Dedifferentiated amniotic fluid mesenchymal stem cell (primary cell): Measurements from ENCODE around the gene SMIM24.
"Not testable (repeated sequence)": the region's sequence is repeated elsewhere in the genome, so short reads cannot be mapped to it uniquely, and the experiment has no call there.

ENCODE experiments used
- DNase-seq: peaks from one replicate; pipeline ENCODE4 v3.0.0-alpha.2; 2016; ENCODE audit errors: extremely low spot score

SMIM24 gene

DNA sequence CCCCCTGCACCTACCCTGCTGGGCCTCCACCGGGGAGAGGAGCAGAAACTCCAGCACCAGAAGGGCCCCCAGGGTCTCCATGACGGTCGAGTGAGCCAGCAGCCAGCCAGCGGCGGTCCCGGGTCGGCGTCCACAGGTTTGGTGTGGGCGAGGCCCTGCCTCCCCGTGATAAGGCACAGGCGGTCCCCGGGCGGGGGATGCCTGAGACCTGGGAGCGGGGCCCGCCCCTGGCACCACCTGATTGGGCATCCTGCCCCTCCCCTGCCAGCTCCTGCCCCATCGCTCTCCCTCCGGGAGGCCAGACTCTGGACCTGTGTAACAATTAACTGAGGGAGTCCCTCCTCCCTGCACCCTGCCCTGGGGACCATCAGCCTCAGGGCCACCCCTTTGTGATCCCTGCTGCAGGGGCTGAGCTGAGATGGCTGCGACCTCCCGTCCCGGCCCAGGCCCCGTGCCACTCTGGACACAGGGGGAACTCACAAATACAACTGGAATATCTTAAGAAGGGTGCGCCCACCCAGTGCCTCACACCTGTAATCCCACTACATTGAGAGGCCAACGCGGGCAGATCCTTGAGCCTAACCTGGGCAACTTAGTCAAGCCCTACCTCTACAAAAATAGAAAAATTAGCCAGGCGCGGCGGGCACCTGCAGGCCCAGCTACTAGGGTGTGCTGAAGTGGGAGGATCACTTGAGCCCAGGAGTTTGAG, at the start of gene SMIM24:
Gene SMIM24, minus strand, starts transcription at position 143 of the 709 bp plus-strand sequence. Its CDS starts 62 bp downstream, at position 81.
- no peak for DNase-seq

DNA sequence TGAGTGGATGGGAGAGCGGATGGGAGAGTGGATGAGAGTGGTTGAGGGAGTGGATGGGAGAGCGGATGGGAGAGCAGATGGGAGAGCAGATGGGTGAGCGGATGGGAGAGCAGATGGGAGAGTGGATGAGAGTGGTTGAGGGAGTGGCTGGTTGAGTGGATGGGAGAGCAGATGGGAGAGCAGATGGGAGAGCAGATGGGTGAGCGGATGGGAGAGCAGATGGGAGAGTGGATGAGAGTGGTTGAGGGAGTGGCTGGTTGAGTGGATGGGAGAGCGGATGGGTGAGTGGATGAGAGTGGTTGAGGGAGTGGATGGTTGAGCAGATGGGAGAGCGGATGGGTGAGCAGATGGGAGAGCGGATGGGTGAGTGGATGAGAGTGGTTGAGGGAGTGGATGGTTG, 49.0 kb upstream of the SMIM24 start:
- not testable (repeated sequence) for DNase-seq

DNA sequence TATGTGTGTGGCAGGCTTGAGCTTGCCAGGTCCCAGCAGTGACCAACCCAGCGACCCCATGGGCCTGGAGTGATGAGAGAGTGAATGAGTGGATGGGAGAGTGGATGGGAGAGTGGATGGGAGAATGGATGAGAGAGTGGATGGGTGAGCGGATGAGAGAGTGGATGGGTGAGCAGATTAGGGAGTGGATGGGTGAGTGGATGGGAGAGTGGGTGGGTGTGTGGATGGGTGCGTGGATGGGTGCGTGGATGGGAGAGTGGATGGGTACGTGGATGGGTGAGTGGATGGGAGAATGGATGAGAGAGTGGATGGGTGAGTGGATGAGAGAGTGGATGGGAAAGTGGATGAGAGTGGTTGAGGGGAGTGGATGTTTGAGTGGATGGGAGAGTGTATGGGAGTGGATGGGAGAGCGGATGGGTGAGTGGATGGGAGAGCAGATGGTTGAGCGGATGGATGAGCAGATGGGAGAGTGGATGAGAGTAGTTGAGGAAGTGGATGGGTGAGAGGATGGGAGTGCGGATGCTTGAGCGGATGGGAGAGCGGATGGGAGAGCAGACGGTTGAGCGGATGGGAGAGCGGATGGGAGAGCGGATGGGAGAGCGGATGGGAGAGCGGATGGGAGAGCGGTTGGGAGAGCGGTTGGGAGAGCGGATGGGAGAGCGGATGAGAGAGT, 48.4 kb upstream of the SMIM24 start:
- DNase-seq = no peak

DNA sequence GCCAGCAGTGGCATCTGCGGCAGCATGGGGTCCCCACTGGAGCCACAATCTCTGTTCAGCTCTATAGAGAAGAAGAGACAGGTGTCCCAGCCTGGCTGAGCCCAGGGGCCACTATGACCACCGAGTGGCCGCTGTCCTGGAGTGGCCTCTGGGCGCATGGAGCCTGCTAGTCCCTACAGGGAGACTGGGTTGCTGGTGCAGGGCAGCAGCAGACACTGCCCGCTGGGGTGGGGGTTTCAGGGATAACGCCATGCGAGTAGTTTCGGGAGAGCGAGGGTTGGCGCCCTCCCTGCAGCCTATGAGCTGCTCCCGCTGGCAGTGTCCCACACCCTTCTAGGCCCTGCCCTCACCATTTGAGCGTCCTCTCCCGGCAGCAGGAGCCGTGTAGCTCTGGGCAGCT, 47.8 kb upstream of the SMIM24 start:
- no peak for DNase-seq

DNA sequence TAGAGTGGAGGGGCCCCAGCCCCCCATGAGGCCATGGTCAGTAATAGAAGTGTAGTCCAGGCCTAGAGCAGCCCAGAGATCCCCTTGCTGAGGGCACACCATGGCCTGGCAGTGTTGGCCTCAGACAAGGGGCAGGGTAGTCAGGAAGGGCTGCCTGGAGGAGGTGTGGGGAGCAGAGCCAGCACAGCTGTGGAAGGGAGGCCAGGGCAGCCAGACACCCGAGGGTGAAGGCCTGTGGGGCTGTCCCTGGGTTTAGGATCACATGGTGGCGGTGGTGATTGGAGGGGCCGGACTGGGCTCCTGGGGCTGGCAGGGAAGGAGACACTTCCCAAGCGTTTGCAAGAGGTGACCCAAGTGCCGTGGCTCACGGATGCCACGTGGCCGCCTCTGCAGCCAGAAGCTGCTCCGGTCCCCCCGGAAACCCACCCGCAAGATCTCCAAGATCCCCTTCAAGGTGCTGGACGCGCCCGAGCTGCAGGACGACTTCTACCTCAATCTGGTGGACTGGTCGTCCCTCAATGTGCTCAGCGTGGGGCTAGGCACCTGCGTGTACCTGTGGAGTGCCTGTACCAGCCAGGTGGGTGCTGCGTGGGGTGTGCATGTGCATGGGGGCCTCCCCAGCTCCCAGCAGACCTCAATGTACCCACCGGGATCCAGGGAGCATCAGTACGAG, 47.0 kb upstream of the SMIM24 start:
- DNase-seq = no peak

DNA sequence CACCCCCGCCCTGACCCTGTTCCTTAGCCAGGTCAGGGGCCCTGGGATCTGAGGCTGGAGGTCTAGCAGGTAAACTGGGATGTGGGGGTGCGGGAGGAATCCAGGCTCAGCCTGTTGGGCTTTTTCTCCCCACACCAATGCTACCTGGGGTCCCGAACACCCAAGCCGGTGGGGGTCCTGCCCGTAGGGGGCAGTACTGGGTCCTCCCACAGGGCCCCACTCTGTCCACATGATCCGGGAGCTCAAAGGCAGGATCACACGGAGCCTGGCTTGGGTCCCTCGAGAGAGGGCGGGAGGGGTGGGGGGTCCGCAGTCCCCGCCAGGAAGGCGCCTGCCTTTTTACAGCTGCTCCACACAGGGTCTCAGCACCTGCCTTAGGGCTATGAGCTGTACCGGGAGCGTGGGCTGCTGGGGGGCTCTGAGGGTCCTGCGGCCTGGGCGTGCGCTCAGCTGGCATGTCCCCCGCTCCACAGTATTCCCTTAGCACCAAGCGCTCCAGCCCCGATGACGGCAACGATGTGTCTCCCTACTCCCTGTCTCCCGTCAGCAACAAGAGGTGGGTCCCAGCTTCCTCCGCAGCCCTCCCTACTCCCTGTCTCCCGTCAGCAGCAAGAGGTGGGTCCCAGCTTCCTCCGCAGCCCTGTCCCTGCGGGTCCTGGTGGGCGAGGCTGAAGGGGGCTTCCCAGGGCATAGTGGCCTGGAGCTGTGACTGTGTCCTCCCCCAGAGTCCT, 46.3 kb upstream of the SMIM24 start:
- DNase-seq = no peak

DNA sequence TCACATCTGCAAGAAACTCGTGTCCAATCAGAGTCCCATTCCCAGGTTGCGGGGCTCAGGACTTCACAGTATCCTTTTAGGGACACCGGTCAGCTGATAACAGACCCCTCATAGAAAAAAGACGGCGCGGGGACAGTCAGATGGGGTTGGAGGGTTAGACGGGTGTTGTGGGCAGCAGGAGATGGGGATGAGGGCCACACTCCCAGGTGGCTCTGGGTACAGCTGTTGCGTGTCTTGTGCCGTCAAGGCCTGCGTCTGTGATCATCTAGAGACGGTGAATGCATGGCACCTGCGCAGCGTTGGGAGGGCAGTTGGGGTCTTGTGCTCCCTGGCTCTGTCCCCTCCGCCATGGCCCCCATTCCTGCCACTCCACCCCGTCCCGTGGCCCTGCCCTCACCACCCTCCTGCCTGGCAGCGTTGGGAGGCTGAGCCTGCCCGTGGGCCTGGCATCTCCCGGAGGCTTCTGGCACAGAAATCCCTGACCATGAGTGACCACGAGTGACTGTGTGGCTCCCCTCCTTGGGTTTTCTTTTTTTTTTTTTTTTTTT, 44.7 kb upstream of the SMIM24 start:
- no peak for DNase-seq

DNA sequence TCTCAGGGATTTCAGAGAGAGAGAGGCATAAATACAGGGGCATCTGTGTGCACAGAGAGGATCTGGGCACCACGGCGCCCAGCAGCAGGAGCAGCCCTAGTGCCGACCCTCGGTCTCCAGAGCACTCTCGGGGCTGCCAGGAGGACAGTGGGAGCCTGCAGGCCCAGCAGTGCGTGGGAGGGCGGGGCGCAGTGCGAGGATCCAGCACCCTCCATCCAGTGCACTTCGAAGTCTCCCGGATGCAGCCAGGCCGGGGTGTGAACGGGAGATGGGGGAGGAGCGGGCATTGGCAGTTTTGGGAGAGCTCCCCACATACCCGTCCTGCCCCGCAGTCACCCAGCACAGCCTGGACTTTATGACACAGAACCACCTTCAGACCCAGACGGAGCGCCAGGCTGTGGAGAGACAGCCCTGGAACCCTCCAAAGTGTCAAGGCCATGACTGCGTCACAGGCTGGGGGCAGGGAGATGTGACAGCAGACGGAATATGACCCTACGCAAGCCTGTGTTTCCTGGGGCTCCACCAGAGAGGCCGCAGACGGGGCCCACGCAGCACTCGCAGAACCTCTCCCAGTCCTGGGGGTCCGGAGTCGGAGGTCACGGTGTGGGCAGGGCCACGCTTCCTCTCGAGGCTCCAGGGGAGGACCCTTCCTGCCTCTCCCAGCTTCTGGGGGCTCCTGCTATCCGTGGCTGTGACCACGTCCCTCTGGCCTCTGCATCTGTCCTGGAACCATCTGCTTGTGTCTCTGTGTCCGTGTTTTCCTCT, 43.9 kb upstream of the SMIM24 start:
- no peak for DNase-seq

DNA sequence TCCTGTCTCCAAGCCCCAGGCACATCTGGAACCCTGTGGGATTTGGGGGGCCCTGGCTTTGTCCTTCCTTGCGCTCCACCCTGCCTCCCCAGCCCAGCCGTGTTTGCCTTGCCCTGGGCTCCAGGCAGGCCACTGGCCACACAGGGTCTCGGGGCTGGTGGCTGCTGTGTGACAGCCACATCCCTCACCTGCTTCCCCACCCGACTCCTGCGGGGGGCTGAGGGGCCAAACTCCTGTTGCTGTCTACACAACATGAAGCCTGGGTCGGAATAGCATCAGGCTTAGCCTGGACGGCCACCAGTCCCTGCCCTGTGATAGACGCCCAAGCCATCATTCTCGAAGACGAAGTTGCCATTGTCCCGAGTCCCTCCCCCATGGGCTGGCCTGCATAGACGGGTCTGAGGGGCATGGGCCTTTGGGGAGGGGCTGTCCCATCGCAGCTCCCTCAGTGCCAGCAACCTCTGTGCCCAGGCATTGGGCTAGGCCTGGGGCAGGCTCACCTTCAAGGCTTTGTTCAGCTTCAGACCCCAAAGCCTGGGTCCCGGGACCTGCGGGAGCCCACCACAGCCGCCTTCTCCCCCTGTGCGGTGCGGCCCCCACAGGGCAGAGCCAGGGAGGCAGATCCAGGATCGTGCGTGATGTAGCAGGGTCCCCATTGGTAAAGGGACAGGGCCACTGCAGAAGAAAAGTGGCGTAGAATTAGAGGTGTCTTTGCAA, 43.2 kb upstream of the SMIM24 start:
- DNase-seq = no peak

DNA sequence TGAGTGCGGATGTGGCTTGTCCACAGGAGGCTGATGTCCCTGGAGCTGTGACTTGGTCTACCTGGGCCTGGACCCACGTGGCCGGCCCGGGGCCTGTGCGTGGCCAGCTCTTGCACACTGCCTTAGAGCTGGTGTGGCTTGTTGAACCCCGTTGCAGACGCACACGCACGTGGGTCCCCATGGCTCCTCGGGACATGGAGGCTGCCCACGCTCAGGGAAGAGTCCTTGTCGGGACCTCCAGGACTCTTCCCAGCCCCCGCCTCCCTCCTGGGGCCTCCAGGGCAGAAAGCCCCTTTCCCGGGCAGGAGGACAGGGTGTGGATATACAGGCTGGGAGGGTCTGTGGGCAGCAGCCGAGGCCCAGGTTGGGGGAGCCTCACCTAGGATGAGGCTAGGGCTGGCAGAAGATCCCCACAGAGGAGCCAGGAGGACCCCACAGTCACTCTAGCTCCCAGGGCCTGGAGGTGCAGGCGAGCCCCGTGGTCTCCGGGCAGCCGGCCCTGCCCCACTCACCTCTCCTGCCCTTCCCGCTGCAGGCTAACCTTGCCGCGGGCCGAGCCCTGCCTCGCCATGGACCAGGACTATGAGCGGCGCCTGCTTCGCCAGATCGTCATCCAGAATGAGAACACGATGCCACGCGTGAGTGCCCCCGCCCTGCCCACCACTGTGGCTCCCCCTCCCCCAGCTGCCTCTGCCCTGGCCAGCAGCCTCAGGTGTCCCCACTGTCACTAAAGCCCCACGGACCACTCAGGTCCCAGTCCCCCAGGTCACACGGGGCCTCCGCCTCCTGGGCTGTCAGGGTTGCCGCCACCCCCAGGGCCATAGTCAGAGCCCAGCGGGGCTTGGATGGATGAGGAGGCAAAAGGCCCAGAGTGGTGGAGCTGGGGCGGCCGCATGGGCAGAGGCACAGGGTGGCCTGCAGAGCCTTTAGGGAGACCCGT, 42.4 kb upstream of the SMIM24 start:
- no peak for DNase-seq

DNA sequence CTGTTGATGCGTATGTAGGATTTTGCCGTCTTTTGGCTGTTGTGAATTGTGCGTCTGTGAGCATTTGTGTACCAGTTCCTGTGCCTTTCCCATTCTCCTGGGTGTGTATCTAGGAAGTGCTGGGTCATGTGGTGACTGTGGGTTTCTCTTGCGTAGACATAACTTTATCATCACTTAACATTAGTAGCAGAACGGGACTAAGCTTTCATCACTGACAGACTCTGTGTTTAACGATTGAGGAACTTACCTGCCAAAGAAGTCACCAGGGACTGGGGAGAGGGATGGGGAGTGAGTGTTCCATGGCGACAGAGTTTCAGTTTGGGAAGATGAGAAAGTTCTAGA, 40.8 kb upstream of the SMIM24 start:
- no peak for DNase-seq

DNA sequence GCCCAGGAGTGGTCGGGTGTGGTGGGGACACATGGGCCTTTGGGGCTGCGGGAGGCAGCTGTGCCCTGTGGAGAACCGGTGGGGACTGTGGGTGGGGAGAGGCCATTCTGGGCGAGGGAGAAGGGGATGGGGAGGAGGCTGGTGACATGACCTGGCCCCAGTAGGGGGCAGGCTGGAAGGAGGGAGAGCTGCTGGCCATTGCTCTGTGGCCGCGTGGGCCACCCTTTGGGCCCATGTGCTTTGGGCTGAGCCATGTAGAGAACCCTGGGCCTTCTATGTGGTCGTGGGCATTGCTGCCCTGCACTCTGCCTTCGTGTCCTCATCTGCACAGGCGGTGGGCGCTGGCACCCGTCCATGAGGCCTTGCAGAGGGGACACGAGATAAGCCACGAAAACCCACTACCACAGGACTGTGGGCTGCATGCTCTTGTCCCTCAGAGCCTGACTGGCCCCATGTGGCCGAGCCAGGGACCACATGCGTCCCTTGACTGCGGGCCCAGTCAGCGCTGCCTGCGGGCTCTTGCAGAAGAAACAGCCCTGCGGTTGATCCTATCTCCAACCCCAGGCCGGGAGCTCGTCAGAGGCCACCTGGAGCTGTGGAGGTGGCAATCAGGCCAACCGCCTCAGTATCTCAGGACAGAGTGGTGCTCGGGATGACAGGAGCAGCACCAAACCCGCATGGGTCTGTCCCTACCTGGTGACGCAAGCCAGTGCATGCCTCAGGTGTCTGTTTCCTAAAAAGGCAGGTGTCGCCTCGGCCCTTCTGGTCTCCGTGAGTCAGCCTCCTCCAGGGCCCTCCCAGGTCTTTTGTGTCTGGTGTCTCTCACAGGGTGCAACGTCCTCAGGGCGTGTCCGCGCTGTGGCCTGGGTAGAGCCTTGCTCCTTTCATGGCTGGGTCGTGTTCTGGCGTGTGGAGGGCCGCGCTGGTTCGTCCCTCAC, 40.1 kb upstream of the SMIM24 start:
- DNase-seq = no peak

DNA sequence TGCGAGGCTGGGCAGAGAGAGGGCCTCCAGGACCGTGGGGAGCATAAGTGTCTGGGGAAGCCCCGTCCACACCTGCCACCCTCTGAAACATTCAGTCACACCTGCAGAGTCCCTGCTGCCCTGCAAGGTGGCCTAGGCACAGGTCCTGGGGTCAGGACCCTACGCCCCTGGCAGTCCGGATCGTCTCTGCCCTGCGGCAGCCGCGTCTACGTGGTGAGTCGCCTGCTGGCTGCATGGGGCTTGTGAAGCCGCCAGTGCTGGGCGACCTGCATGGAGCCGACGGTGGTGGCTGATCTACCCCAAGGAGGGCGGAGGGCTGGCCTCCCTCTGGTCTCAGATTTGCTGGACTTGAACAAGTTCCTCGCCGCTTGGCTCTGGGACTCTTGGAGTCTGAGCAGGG, 38.8 kb upstream of the SMIM24 start:
- DNase-seq = no peak

DNA sequence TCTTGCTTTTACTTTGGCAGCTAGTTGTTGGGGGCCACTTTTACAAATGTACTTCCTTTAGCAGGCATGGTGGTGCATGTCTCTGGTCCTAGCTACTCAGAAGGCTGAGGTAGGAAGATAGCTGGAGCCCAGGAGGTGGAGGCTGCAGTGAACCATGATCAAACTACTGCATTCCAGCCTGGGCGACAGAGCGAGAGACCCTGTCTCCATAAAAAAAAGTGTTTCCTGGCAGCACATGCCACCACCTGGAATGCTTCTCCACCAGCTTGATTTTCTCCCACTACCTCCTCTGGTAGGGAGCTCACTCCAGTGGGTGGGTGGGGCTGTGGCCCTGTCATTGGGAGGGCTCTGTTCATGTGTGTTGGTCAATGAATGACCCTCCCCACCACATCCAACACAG, 38.3 kb upstream of the SMIM24 start:
- no peak for DNase-seq

DNA sequence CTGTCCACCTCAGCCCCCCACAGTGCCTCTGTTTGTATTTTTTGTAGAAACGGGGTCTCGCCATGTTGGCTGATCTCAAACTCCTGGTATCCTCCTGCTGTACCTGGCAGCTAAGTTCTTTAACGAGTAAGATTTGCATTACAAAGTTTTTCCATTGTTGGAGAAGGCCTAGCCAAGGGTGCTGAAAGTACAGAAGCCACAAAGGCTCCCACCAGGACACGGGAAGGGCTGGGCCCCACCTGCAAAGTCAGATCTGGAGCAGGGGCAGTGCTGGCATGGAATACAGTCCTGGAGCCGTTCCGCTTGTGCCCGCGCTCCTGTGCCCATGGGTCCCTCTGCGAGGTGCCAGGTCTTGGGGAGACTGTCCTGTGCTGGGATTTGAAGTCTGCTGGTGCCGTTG, 37.9 kb upstream of the SMIM24 start:
- DNase-seq = no peak

DNA sequence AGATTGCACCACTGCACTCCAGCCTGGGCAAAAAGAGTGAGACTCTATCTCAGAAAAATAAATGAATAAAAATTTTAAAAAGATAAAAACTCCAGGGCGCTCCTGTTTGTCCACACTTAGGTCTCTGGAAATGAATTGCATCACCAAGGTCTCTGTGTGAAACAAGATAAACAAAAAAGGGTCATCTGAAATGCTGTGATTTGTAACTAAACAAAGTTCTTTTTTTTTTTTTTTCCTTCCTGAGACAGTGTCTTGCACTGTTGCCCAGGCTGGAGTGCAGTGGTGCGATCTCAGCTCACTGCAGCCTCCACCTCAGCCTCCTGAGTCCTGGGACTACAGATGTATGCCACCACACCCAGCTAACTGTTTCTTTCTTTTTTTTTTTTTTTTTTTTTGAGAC, 37.3 kb upstream of the SMIM24 start:
- no peak for DNase-seq

DNA sequence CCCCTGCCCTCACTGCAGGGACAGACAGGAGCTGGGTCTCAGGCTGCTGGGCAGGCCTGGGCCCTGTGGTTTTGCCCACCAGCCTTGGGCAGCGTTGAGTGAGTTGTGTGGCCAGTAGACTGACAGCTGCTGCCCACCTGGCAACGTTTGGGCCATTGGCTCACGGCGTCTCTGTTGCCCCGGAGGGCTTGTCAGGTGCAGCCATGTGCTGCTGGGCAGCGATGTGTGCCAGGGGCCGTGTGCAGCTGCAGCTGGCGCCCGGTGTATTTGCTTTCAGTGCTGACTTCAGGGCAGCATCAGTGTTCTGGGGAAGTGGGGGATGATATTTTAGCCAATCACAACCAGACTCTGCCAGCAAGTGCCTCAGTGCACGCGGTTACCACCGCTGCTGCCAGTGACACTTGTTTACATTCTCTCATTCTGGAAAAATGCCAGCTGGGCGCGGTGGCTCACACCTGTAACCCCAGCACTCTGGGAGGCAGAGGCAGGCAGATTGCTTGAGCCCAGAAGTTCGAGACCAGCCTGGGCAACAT, 36.4 kb upstream of the SMIM24 start:
- no peak for DNase-seq

DNA sequence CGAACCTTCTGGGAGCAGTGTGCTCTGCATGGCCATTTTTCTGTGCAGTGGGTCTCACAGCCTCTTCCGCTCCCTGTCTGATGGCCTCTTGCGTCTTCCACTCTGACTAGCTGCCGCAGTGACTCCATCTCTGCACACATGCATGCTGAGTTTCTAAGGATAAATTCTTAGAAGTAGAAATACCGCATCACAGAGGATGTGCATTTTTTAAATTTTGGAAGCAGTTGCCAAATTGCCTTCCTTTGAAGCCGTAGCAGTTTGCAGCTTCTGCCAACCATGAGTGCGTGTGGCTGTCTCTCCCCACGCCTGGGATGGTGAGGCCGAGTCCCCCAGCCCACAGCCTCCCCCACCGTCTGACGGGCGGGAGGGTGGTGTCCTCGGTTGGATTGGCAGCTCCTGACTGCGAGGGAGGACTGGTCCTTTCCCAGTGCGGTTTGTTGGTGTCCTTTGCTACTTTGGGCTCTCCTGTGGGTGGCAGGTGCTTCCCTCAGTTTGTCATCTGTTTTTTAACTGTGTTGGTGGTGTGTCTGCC, 35.6 kb upstream of the SMIM24 start:
- DNase-seq = no peak
